GOT3 (cell line): ENCODE measurements around the gene DDX4.

Experiments
- DNase-seq: peaks from one replicate; lab custom pipeline; 2025; ENCODE audit warnings: mixed read lengths; lab: John Stamatoyannopoulos, UW

The DDX4 gene

DNA sequence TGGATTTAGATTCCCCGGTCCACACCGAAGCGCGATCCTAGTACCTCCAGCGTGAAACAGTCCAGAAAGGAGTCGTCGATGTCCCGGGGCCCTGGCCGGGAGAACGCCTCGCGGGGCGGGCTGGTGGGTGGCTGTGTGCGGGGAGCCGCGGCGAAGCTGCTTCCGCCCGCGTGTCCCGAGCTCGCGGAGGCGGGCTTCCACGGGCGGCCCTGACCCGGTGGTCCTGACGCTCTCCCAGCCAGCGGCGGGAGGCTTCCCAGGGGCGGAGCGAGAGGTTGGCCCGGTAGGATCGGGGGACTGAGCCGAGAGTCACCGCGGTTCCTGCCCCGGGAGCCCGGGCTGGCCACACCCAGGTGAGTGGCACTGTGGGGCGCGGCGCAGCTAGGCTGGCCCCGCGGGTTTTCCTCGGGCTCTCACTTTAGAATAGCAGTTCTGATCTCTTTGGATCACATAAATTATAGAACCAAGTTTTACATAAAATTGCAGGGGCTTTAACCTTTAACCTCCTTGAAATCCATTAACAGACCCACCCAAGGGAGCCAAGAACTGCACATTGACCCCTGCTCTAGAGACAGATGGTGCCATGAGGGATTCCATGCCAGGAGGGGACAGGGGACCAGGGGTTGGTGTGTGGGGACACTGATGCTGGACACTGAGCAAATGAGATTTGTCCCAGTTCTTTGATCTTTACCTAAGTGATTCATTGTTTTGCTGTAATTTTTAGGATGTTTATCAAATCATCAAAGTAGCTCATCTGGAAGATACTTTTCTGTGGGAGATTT lies 84.1 kb downstream of the DDX4 start:
- no peak for DNase-seq

DNA sequence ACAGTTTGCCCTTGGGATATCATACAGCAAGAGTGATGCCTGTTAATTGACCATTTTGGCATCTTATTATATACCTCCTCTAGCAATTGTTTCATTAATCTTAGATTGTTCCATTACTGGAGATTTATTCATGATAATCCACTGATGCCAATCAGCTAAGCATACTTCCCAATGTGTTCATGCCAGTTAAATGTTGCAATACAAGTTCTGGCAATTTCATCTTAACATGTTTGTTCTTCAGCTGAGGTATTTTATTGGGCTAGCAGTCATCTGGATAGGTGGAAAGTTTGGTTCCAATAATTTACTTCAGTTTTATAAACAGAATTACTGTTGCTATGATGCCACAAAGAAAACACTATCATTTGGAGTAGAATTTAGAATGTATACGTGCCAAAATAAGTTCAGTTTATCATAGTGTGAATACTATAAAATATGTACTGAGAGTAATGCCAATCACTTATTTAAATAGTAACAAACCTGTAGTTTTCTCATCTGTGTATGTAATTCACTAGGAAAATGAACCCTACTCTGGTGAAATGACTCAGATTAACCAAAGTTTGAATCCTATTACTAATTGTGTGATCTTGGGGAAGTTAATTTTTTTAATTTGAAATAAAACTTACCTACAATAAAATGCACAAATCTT lies 85.4 kb downstream of the DDX4 start:
- DNase-seq: no peak

DNA sequence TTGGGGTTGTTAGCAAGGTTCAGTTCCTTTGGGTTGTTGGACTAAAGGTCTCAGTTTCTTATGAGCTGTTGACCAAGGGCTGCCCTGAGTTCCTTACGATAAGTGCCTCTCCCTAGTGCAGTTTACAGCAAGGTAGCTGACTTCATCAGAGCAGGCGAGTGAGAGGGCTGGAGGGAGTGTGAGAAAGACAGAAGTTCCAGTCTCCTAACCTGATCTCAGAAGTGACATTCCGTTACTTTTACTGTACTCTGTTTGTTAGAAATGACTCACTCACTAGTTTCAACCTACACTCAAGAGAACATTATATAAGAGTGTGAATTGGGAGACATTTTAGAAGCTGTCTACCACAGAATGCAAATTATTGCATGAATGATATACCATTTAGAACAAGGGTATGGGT lies 92.1 kb downstream of the DDX4 start:
- DNase-seq: no peak

DNA sequence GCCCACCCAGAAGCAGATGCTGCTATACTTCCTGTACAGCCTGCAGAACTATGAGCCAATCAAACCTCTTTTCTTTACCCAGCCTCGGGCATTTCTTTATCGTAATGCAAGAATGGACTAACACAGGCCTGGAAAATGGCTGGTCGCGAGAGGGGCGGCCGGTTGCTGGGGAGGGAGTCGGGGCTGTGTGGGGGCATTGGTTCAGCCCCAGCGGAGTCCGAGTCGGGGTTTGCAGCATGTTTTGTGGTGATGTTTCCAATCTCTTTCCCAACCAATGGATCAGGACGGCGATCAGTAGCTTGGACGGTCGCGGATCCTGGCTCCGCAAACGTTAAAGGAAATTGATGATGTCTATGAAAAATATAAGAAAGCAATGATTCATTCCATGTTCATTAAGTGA lies 94.6 kb downstream of the DDX4 start:
- no peak for DNase-seq

DNA sequence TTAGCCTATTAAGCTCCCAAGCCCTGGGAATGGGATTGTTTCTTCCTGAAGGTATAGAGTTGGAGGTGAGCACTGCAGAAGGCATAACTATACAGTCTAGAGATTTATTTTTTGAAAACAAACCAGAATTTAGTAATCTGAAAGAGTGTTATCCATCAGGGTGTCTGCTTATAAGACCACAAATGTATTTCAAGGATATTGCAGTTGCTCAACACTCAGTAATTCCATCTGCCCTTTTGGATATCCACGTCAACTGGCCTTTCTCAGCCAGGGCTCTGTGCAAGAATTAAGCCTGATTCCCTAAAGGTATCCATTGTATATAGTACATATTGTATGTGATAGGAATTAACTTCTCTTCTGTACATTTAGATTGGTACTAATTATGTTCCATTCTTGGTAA lies 98.3 kb downstream of the DDX4 start:
- DNase-seq: no peak

DNA sequence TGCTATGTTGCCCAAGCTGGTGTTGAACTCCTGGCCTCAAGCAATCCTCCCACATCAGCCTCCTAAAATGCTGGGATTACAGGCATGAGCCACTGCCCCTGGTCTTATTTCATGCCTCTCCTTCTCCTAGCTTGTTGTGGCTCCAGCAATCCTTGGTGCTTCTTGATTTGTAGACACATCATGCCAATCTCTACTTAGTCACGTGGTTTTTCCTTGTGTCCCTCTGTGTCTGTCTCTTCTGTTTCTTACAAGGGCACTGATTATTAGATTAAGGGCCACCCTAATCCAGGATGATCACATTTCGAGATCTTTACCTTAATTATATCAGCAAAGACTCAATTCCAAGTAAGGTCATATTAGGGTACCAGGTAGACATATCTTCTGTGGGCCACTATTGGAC lies 104.1 kb downstream of the DDX4 start:
- DNase-seq: no peak

DNA sequence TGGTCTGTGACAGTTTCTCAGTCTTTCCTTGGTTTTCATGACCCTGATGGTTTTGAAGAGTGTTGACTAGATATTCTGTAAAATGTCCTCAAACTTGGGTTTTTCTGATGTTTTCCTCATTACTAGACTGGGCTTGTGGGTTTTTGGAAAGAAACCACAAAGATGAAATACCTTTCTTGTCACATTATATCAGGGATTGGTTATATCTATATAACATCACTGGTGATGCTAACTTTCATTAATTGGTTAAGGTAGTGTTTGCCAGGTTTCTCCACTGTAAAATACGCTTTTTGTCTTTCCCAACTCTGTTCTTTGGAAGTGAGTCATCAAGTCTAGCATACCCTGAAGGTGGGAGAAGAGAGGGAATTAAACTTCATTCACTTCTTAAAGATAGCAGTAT lies 110.0 kb downstream of the DDX4 start:
- DNase-seq: no peak

DNA sequence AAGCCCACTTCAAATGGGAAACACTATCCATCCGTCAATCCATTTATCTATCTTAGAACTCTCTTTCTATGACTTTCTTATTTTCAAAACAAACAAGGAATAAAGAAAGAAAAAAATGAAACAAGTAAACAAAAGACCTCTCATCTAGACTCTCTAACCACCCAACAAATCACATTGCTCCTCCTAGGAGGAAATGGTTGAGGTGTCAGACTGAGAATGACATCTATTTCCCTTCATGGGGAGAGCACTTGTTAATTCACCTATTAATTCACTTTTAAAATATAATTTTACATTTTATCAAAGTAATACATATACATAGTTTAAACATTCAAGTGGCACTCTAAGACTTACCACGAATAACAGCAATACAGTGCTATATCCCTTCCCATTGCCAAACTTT lies 110.9 kb downstream of the DDX4 start:
- no peak for DNase-seq

DNA sequence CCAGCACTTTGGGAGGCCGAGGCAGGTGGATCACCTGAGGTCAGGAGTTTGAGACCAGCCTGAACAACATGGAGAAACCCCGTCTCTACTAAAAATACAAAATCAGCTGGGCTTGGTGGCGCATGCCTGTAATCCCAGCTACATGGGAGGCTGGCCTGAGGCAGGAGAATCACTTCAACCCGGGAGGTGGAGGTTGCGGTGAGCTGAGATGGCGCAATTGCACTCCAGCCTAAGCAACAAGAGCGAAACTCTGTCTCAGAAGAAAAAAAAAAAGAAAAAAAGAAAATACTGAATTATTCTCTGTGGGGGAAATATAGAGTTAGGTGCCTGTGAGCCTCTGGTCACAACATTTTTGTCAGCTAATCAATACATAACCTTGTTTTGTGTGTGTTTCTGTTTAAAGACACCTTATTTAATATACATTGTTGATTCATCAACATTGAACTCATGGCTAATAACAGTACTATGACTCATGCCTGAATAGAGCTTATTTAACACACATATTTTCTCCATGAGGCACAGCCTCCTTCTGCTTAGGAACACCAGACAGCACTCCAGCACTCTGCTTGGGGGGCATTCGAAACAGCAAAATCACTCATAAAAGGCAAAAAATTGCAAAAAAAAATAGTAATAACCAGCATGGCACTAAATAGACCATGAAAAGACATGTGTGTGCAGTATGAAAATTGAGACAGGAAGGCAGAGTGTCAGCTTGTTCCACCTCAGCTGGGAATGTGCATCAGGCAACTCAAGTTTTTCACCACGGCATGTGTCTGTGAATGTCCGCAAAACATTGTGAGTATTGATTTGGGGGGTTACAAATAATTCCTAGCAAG lies 113.2 kb downstream of the DDX4 start, which contains the start of gene IL31RA:
Gene IL31RA, plus strand, starts transcription at position 519 of the 836 bp plus-strand sequence. Its CDS starts 214 bp downstream, at position 733.
- DNase-seq: no peak

DNA sequence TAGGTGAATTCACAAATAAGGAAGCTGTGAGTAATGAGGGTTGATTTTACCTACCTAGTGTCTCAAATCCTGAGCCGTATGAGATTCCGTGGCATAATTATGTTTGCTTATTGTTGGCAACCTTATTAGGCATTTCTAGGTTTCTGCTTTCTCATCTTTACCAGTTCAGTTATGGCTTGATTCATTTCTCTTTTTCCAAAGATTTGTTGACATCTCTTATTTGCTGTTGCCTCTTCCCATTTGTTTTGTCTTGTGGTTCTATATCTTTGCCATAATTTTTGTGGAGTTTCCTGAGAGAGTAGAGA lies 113.8 kb downstream of the DDX4 start:
- no peak for DNase-seq

DNA sequence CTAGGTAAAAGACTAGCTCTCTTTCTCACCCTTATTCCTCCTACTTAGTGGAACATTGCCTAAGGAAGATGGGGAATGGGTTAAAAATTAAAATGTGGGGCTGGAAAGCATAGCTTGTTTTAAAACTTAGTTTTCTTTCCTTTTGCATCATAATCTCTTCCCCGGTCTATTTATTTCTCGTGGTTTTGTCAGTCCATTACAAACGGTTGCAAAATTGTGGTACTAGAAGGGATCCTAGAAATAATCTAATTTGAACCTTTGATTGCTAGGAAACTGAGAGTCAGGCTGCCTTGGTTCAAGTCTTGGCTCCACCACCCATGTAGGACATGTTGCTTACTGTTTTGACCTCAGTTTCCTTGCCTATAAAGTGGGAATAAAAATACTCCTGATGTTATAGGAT lies 114.6 kb downstream of the DDX4 start:
- DNase-seq: no peak

DNA sequence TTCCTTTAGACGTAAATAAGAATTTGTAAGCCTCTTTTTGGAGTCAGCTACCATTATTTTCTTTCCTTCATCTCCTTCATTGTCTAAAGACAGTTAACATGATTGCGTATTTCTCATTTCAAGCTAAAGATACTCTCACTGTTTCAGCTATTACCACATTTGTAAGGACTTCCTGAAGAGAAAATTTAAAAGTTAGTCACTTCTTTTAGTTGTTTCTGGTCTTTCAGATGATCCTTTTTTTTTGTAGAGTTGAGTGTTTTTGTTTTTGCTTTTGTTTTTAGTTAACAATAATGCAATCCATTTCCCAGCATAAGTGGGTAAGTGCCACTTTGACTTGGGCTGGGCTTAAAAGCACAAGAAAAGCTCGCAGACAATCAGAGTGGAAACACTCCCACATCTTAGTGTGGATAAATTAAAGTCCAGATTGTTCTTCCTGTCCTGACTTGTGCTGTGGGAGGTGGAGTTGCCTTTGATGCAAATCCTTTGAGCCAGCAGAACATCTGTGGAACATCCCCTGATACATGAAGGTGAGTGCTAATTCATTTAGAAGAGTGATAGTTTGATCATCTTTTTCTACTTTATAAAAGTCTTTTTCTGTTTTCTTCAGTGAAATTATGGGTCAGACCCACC lies 115.3 kb downstream of the DDX4 start:
- no peak for DNase-seq

DNA sequence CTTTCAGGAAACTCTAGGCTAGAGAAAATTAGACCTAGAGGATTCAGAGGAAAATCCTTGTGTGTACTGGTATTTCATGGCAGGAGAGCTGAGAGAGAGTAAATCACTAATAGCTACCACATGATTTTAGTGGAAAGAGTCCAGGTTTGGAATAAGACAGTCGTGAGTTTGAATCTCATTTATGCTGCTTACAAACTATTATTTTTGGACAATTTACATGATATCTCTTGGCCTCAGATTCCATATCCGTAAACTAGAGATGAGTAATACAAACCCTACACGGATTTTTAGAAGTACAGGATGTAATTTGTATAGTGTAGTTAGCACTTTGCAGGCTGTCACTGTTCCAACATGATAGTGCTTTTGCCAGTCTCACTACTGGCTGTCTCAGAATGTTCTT lies 116.0 kb downstream of the DDX4 start:
- no peak for DNase-seq

DNA sequence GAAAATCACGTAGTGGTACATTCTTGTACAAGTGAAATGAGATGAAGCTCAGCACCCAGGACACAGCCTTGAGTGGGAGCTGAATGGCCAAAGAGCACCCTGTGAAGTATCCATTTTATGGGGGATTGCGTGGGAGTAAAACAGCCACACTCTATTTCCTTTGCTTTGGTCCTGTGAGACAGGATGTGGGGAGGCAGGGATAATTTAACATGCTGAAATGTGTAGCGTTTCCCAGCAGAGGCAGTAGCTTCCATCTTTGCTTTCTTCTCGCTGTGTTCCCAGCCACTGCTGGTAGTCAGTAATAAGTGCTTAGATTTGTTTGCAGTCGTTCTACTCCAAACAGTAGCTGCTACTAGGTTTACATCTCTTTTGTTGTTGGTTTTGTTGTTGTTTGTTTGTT lies 117.6 kb downstream of the DDX4 start:
- no peak for DNase-seq

DNA sequence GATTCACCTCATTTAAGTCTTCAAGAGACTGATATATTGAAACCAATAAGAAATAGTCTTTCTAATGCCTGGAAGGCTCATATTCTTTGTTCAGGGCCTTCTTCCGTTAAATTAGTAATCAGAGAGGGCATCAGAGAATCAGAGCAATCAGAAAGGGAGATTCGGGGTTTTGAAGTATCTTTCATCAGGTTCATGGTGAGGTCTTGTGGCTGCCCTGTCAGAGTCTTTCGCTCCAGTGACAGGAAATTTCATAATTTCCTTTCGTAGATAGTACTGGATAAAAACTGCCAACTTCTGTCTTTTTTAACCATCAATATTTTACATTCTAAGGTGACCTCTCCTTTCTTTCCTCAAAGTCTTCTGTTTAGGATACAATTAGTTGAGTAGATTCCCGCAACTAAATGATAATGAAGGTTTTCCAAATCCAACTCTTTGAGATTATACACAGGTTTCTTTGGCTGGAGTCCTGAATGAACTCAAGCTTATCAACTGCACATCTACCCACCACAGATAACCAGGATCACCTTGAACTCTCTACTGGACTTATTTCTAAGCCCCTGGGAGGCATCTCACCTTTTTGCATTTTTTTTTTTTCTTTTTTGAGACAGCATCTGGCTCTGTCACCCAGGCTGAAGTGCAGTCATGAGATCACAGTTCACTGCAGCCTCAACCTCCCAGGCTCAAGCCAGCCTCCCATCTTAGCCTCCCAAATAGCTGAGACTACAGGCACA lies 118.8 kb downstream of the DDX4 start:
- no peak for DNase-seq

DNA sequence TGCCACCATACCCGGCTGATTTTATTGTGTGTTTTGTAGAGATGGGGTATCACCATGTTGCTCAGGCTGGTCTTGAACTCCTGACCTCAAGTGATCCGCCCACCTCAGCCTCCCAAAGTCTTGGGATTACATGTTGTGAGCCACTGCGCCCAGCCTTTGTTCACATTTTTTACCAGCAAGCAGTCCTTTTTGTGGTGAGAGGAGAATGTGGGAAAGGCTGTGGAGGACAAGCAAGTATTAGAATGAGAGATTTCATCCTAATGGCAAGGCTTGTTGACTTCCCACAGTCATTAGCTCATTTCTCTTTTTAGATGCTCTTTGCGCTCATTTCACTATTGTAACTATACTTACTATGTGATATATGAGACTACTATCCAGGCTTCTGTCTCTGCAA lies 119.4 kb downstream of the DDX4 start:
- no peak for DNase-seq

DNA sequence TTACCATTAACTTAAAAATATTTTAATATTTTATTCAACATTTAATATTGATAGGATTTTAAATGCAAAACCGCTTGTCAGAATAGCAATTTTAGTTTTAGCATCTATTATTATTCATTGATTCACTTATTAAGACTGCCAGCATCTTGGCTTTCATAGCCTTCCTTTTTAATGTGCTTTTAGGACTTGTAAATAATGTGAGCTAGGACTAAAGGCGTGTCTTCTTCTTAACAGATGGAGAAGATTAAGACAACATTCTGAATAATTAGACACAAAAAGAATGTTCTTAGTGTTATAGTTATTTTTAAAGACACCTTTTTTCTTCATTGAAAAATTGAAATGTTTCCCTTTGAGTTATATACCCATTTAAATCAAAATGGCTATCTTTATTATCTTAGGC lies 120.2 kb downstream of the DDX4 start:
- DNase-seq: no peak

DNA sequence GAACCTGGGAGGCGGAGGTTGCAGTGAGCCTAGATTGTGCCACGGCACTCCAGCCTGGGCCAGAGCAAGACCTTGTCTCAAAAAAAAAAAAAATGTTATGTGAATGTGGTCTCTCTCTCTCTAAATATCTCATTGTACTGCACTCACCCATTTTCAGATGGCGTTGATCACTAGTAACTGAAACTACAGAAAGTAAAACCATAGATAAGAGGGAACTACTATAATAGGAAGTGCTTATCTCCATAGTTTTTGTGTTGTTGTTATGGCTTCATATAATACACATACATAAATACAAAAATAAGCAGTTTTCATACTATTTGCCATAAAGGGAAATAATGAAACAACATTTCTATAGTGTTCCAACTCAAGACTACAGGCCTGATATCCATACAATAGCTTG lies 122.4 kb downstream of the DDX4 start:
- no peak for DNase-seq

DNA sequence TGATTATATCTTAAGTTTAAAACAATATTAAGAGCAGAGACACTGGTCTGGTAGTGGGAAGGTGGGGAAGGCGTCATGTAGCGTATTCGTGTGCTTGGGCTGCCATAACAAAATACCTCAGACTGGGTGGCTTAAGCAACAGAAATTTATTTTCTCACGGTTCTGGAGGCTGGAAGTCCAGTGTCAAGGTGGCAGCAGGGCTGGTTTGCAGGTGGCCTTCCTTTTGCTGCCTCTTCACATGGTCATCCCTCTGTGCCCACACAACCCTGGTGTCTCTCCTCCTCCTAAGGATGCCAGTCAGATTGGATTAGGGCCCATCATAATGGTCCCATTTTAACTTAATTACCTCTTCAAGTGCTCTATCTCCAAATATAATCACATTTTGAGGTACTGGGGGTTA lies 122.8 kb downstream of the DDX4 start:
- DNase-seq: no peak

DNA sequence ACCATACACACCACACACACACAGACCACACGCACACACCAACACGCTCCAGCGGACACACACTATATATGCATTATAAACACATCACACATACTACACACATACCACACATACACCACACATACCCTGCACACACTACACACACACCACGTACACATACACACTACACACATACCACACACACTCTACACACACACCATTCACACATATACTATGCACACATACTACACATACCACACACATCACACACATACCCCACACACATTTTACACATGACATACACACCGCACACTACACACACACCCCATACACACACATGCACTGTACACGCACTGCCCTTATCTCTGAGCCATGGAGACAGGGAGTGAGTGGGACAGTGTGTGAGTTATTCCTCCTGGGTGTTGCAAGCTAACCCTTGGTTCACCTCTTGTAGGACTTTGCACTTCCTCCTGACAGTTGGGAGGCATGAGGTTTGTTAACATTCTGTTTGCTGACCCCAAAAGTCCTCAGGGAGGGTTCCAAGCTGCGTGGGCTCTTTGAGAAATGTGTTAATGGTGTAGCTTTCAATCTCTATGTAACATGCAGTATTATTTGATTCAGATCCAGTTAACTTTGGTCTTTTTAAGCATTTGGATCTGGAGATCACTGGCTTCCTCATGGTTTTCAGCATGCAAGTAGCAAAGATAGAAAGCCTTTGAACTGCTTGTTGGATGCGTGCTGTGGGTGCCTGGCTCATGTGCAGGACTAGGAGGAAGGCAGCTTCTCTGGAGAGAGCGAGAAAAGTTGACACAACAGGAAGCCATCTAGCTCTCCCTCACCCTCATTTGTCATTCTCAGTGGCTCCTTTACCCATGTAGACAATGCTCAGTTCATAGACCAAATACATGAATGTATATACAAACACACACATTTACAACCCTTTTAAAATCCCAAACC lies 127.0 kb downstream of the DDX4 start:
- no peak for DNase-seq

DNA sequence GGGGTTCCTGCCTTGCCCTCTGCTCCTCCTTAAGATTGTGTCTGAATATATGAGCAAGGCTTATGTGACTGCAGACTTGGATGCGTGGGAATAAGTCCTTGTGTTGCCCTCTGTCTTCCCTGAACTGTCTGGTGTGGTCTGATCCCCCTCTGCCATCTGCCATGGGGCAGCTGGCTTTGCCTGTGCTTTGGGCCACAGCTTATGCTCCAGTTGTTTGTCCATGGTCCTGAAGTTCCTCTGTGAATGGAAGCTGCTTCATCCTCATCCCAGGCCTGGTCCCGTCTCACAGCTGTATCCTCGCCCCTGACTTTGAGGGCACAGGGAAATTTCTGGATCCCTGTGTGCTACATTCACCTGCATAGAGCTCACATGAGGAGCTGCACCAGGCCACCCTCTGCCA lies 128.0 kb downstream of the DDX4 start:
- DNase-seq: no peak
